A549 (cell line): Measurements from ENCODE around the gene LCP1. TPM values are rescaled to one million over a fixed set of nuclear protein-coding genes. Genes with fewer than 3 reads are reported as not detected.

Experiments
- ATAC-seq, 2 experiments: fragments of 200-7000 bp in 1 of 2; fragments of >200 bp in 1 of 2; cut with Nextera tagmentation in 1 of 2; cut with Tn5 transposase in 1 of 2; 3 replicates each; pipeline versions ENCODE4 v1.8.0 to v1.9.1; 2018 to 2020; ENCODE audit warnings: mild to moderate bottlenecking in 1 of 2, moderate library complexity in 1 of 2
- CTCF ChIA-PET: fragments of 300-600 bp; sonication (Branson Sonifier 250); formaldehyde crosslinking; extraction: SDS; loops from one replicate; lab custom pipeline; 2021; ENCODE audit warnings: antibody characterized with exemption, inconsistent platforms; lab: Yijun Ruan, JAX
- POLR2A ChIA-PET: fragments of 350-600 bp; formaldehyde crosslinking; extraction: SDS; loops from one replicate; lab custom pipeline; 2021; ENCODE audit warnings: antibody characterized with exemption, inconsistent platforms; lab: Yijun Ruan, JAX
- DNase-seq, 2 experiments: peaks; one replicate each; pipeline versions ENCODE4 v3.0.0 to v3.0.0-alpha.2; 2011 to 2016; ENCODE audit warnings: low read depth in 1 of 2, low spot score in 1 of 2
- FAIRE-seq: peaks from 2 replicates; lab custom pipeline; 2011; peaks lifted over from hg19 to GRCh38; lab: Jason Lieb, UNC
- H3K27ac ChIP-seq, 2 experiments: fragments of >200 bp; sonication (Bioruptor Twin); formaldehyde crosslinking; 3 replicates each; pipeline ENCODE4 v1.5.1; 2016 to 2017
- H3K4me1 ChIP-seq: fragments of >200 bp; sonication (Bioruptor Twin); formaldehyde crosslinking; 3 replicates; pipeline ENCODE4 v1.6.1; 2016
- H3K4me2 ChIP-seq: fragments of >200 bp; sonication (Bioruptor Twin); formaldehyde crosslinking; 3 replicates; pipeline ENCODE4 v1.6.1; 2016
- H3K4me3 ChIP-seq: fragments of >200 bp; sonication (Bioruptor Twin); formaldehyde crosslinking; 3 replicates; pipeline ENCODE4 v1.5.1; 2016
- H3K9me3 ChIP-seq: fragments of >200 bp; sonication (Bioruptor Twin); formaldehyde crosslinking; 3 replicates; pipeline ENCODE4 v1.6.1; 2016
- BCL3 ChIP-seq: fragments of >200 bp; sonication (Bioruptor Twin); formaldehyde crosslinking; IDR thresholded peaks from 3 replicates; pipeline ENCODE4 v1.6.1; 2016
- CBX8 ChIP-seq: fragments of 200-600 bp; sonication (generic); IDR thresholded peaks from 2 replicates; pipeline ENCODE4 v1.6.1; 2016
- CHD4 ChIP-seq: fragments of 200-600 bp; sonication (generic); IDR thresholded peaks from 2 replicates; pipeline ENCODE4 v1.6.1; 2016; ENCODE audit warnings: antibody characterized with exemption, mild to moderate bottlenecking, borderline replicate concordance
- EHMT2 ChIP-seq: fragments of 200-600 bp; sonication (generic); IDR thresholded peaks from 2 replicates; pipeline ENCODE4 v1.6.1; 2016; ENCODE audit warnings: antibody characterized with exemption, low read depth, mild to moderate bottlenecking, moderate library complexity
- FOSL2 ChIP-seq, 2 experiments: fragments of 450-650 bp in 1 of 2; fragments of >200 bp in 1 of 2; sonication (Bioruptor Twin) in 1 of 2; formaldehyde crosslinking; IDR thresholded peaks; 2 replicates each; pipeline versions ENCODE4 v1.5.0 to v1.6.1; 2016 to 2020; ENCODE audit warnings: mild to moderate bottlenecking in 1 of 2, moderate library complexity in 1 of 2
- FOXS1 ChIP-seq: fragments of 250-450 bp; sonication (Bioruptor Pico); IDR thresholded peaks from 2 replicates; pipeline ENCODE4 v1.5.0; 2020; ENCODE audit warnings: mild to moderate bottlenecking, moderate library complexity
- GATA3 ChIP-seq: IDR thresholded peaks from 2 replicates; pipeline ENCODE4 v1.6.1; 2012; ENCODE audit warnings: borderline replicate concordance
- HDAC2 ChIP-seq: fragments of 200-600 bp; sonication (generic); IDR thresholded peaks from 2 replicates; pipeline ENCODE4 v1.6.1; 2016
- HEYL ChIP-seq: fragments of 250-450 bp; sonication (Bioruptor Pico); IDR thresholded peaks from 2 replicates; pipeline ENCODE4 v1.8.0; 2021; ENCODE audit warnings: mild to moderate bottlenecking, moderate library complexity
- HOXA7 ChIP-seq: fragments of 250-450 bp; sonication (Bioruptor Pico); IDR thresholded peaks from 2 replicates; pipeline ENCODE4 v1.5.0; 2020; ENCODE audit warnings: mild to moderate bottlenecking, moderate library complexity
- HOXB13 ChIP-seq: fragments of 250-450 bp; sonication (Bioruptor Pico); IDR thresholded peaks from 2 replicates; pipeline ENCODE4 v1.5.0; 2020; ENCODE audit warnings: low read depth, mild to moderate bottlenecking, moderate library complexity
- HOXB5 ChIP-seq: fragments of 250-450 bp; sonication (Bioruptor Pico); IDR thresholded peaks from 2 replicates; pipeline ENCODE4 v1.5.0; 2020; ENCODE audit warnings: mild to moderate bottlenecking, moderate library complexity
- JUN ChIP-seq, 2 experiments: fragments of >200 bp; sonication (Bioruptor Twin); formaldehyde crosslinking; IDR thresholded peaks; 2 replicates in 1 of 2; 3 replicates in 1 of 2; pipeline ENCODE4 v1.6.1; 2016 to 2017
- MAZ ChIP-seq: fragments of 150-350 bp; IDR thresholded peaks from 2 replicates; pipeline ENCODE4 v1.6.1; 2014; ENCODE audit warnings: antibody characterized with exemption, low read depth, low read length, borderline replicate concordance
- MYC ChIP-seq: IDR thresholded peaks from 2 replicates; pipeline ENCODE4 v1.6.1; 2012; ENCODE audit warnings: mild to moderate bottlenecking, inconsistent platforms, low read length, improper control_type of control experiment, borderline replicate concordance
- NFE2L2 ChIP-seq: fragments of 150-350 bp; conservative IDR thresholded peaks from 2 replicates; pipeline ENCODE4 v1.6.1; 2014; ENCODE audit warnings: low read length
- NPAS2 ChIP-seq: fragments of 250-450 bp; sonication (Bioruptor Pico); IDR thresholded peaks from 2 replicates; pipeline ENCODE4 v1.8.0; 2022; ENCODE audit warnings: mild to moderate bottlenecking, moderate library complexity, borderline replicate concordance
- NR3C1 ChIP-seq: fragments of >200 bp; sonication (Bioruptor Twin); formaldehyde crosslinking; IDR thresholded peaks from 3 replicates; pipeline ENCODE4 v1.6.1; 2017
- PHF8 ChIP-seq: fragments of 200-600 bp; sonication (generic); IDR thresholded peaks from 2 replicates; pipeline ENCODE4 v1.6.1; 2016; ENCODE audit warnings: low read depth, mild to moderate bottlenecking, antibody characterized with exemption, moderate library complexity, borderline replicate concordance
- POLR2A ChIP-seq: IDR thresholded peaks from 2 replicates; pipeline ENCODE4 v1.6.1; 2012; ENCODE audit warnings: mild to moderate bottlenecking, low read length
- RAD21 ChIP-seq, 2 experiments: fragments of >200 bp in 1 of 2; sonication (Bioruptor Twin) in 1 of 2; formaldehyde crosslinking in 1 of 2; IDR thresholded peaks in 1 of 2; conservative IDR thresholded peaks in 1 of 2; 2 replicates in 1 of 2; 3 replicates in 1 of 2; pipeline ENCODE4 v1.6.1; 2012 to 2018; ENCODE audit warnings: inconsistent platforms in 1 of 2
- RFX5 ChIP-seq: fragments of 450-650 bp; IDR thresholded peaks from 2 replicates; pipeline ENCODE4 v1.7.1; 2014; ENCODE audit warnings: antibody characterized with exemption, mild to moderate bottlenecking, moderate library complexity
- RNF2 ChIP-seq: fragments of 200-600 bp; sonication (generic); IDR thresholded peaks from 2 replicates; pipeline ENCODE4 v1.6.1; 2016; ENCODE audit warnings: low read depth, mild to moderate bottlenecking, antibody characterized with exemption, moderate library complexity, borderline replicate concordance
- SREBF2 ChIP-seq: fragments of 450-650 bp; IDR thresholded peaks from 2 replicates; pipeline ENCODE4 v1.6.1; 2014; ENCODE audit warnings: mild to moderate bottlenecking, moderate library complexity
- ZC3H11A ChIP-seq: fragments of 450-650 bp; IDR thresholded peaks from 2 replicates; pipeline ENCODE4 v1.6.1; 2014; ENCODE audit warnings: antibody characterized with exemption, mild to moderate bottlenecking
- ZNF302 ChIP-seq: fragments of 250-450 bp; sonication (Bioruptor Pico); IDR thresholded peaks from 2 replicates; pipeline ENCODE4 v1.9.0; 2021; ENCODE audit warnings: inconsistent platforms, mild to moderate bottlenecking, moderate library complexity
- WGBS: methylation state at CpG from one replicate; pipeline ENCODE4 v1.1.6; 2017; ENCODE audit errors: missing lambda C conversion rate; 5-methylcytosine and 5-hydroxymethylcytosine counted together
- polyA plus RNA-seq, 4 experiments: library from polyadenylated mRNA; depleted of rRNA in 3 of 4; stranded (reverse); fragments of >200 nt; fragmentation: RNase III in 1 of 4; extraction: RNeasy Plus Mini Kit Qiagen cat#74134 plus additional on column Dnase treatment in 1 of 4; gene quantifications; 2 replicates in 3 of 4; 3 replicates in 1 of 4; pipeline ENCODE4 v1.2.3, GENCODE V29; 2011 to 2017
- TF ChIP-seq, protein P1 (sequence below): fragments of 450-650 bp; IDR thresholded peaks from 2 replicates; pipeline ENCODE4 v1.6.1; 2014; ENCODE audit warnings: antibody characterized with exemption

Gene LCP1
- polyA plus RNA-seq, 2 of the 4 experiments (the other 2 are of a cell fraction), result 0.09 to 0.19 TPM

- Histone ChIP-seq H3K9me3 (no peaks in the 10 kb centered on the region), H3K4me1 (peaks cover 11% of the 10 kb centered on the region; the same call in 2 of the 3 replicates), H3K4me3 (no peak overlapping the region), H3K27ac (no peak overlapping the region; a peak in 1 of 6 replicates), H3K4me2 (no peak overlapping the region)
- ChIA-PET CTCF (interaction anchor here (0.6 kb wide), 1 partner anchor 751 kb away, joined by 3 read pairs; no protein-coding TSS in a partner anchor), POLR2A (no interaction called here)
- WGBS, result 69% methylated on average over 7 of the region's 7 CpGs
- TF ChIP-seq RFX5 (no peak), RNF2 (no peak), ZNF302 (CRISPR knock-in tag) (no peak), POLR2A (no peak), JUN (IDR thresholded peaks at IDR 0.05) (no peak), CBX8 (no peak), HOXB5 (no peak), BCL3 (no peak), NR3C1 (no peak), PHF8 (no peak), GATA3 (no peak), SREBF2 (no peak), CHD4 (no peak), MYC (no peak), NPAS2 (no peak), FOSL2 (IDR thresholded peaks at IDR 0.05) (no peak), FOSL2 (CRISPR knock-in tag; IDR thresholded peaks at IDR 0.05) (no peak), MAZ (no peak)
- DNase-seq (no peak), ATAC-seq (no peak), FAIRE-seq (no peak)
Observed at GRCh38 chr13:46122304-46122703, 59.7 kb downstream of the LCP1 start.

DNA sequence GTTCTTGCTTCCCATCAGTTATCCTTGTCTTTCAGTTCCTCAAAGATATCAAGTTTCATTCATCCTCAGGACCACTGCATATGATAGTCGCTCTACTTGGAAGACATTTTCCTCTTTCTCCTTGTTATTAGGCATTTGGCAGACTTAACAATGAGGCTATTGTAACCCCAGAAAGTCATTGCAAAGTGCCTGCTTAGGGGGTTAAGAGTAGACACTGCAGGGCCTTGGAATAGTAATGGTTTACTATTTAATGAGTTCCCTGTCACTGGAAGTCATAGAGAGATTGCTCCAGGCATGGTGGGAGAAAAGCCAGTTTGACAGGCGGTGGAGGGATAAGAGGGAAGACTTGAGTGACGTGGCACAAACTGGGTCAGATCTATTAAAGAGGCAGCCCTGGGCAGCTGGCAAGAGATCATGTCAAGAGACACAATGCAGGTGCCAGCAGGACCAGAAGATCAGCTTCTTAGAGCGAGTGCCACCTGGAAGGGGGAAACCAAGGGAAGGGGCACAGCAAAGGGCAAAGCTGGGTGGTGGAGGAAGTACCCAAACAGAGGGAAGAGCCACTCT lies 60.3 kb downstream of the LCP1 start:
- peaks cover 11% of the 10 kb centered on the region; the same call in 2 of the 3 replicates for H3K4me1 ChIP-seq
- H3K9me3 ChIP-seq, result no peaks in the 10 kb centered on the region
- no peak for DNase-seq
- WGBS, result 77% methylated on average over 4 of the region's 4 CpGs
- POLR2A ChIA-PET, result no interaction called here
- CTCF ChIA-PET, result no interaction called here
- H3K27ac ChIP-seq, result no peak overlapping the region; a peak in 1 of 6 replicates
- ATAC-seq, result no peak
- H3K4me2 ChIP-seq, result no peak overlapping the region
- TF ChIP-seq HEYL (CRISPR knock-in tag), result no peak
- no peak for TF ChIP-seq RAD21 (conservative IDR thresholded peaks at IDR 0.05 in 1 of 2, IDR thresholded peaks at IDR 0.05 in 1 of 2)
- no peak for TF ChIP-seq RFX5
- FAIRE-seq, result no peak
- H3K4me3 ChIP-seq, result no peak overlapping the region

- peaks cover 11% of the 10 kb centered on the region; the same call in 2 of the 3 replicates for H3K4me1 ChIP-seq
- no peak for FAIRE-seq
- POLR2A ChIA-PET, result no interaction called here
- no peak for ATAC-seq
- no peak for TF ChIP-seq ZNF302 (CRISPR knock-in tag)
- TF ChIP-seq HOXA7, result no peak
- TF ChIP-seq HDAC2, result no peak
- TF ChIP-seq FOXS1 (CRISPR knock-in tag), result no peak
- TF ChIP-seq, protein P1, sequence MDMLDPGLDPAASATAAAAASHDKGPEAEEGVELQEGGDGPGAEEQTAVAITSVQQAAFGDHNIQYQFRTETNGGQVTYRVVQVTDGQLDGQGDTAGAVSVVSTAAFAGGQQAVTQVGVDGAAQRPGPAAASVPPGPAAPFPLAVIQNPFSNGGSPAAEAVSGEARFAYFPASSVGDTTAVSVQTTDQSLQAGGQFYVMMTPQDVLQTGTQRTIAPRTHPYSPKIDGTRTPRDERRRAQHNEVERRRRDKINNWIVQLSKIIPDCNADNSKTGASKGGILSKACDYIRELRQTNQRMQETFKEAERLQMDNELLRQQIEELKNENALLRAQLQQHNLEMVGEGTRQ, result no peak
- TF ChIP-seq HOXB13, result no peak
- TF ChIP-seq NFE2L2, result no peak
- no peak for TF ChIP-seq MYC
- TF ChIP-seq ZC3H11A, result no peak
- no peak for TF ChIP-seq RNF2
- no peak for TF ChIP-seq EHMT2
- TF ChIP-seq RFX5, result no peak
- 91% methylated on average over 2 of the region's 2 CpGs for WGBS
- H3K4me2 ChIP-seq, result no peak overlapping the region; the same call in 2 of the 3 replicates
- no peaks in the 10 kb centered on the region for H3K9me3 ChIP-seq
- DNase-seq, result no peak
- H3K27ac ChIP-seq, result peak overlapping the region in 1 of 2 experiments; percentile 53; a peak in 1 of 6 replicates
- H3K4me3 ChIP-seq, result no peak overlapping the region
- CTCF ChIA-PET, result no interaction called here
Observed at GRCh38 chr13:46121033-46121432, 60.9 kb downstream of the LCP1 start.
